Activated gamma-delta T cell (primary cell): ENCODE measurements around the gene EYA4.

ENCODE experiments used
- DNase-seq: peaks from one replicate; lab custom pipeline; 2025; lab: John Stamatoyannopoulos, UW

The EYA4 gene

DNA sequence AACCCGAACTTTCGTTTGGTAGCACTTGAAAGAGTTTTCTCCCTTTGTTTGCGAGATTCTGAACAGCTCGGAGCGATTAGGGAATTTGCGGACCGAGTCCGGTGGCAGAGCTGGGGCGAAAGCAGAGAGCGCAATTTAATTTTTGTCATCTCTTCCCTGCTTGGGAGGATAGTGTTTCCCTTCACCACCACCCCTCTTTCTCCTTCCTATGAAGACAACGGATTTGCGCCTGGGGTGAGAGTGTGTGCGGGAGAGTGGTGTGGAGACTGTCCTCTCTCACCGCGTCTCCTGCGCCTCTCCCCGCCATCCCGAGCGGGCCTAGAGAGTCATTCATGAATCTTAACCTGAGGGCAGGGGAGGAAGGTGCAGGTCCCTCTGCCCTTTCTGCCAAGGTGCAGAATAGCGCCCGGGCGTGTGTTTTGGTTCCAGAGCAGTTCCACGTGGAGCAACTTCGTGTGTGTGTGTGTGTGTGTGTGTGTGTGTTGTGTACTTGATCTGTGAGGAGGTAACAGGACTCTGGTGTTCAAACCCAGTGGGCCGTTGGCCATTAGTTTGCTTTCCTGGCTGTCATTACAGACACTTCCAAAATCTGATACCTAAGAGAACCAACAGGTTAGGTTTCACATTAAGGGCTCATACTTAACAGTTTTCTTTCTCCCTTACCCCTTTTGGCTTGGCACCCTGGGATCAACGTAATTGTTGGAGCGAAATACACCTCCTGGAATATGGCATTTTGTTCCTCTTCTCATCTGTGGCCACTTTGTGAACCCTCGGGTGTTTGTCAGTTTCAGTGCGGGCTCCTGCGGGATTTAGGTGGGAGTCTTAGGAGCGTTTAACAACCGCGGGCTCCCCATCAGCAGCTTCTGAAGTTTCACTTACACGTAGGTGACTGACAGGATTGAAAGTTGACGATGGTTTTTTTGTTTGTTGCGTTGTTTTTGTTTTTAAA lies 1.8 kb downstream of the EYA4 start:
- DNase-seq, result no peak

DNA sequence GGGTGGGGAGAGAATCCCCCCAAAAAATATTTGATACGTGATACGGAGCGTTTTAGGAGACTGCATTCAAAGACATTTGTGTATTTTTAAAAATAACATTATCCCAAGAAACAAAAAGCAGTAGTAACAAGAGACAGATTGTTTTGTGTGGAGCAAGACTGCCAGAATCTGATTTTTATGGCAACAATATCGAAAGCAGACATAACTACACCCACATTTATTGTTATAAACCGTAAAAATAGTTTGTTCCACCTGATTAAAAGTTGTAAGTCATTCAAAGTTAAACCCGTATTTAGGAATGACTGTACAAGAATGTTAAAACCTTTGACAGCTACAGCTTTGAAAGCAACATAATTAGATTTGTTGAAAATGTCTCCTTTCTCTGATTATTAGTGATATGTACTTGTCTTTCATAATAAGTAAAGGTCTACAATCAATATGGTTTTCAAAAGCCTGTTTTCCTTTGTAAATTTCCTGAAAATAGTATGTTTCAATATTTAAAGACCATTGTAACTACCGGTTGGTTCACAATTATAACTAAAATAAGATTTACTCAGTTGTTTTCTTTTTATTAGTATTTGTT lies 2.7 kb downstream of the EYA4 start:
- no peak for DNase-seq

DNA sequence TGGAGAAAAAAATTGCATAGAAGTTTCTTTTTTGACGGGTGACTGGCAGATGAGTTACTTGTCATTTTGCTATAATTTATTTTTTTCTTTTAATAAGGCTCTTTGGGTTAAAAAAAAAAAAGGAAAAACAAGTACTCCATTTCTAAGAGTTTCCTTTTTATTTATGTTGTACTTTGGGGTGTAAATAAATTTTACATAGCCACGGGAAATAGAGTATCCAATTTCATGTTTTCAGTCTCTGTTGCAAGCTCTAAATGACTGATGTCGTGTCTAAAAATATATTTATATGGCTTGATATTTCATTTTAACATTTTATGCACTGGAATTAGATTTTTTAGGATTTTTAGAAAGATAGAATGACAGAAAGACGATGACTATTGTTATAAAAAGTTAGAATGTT lies 3.4 kb downstream of the EYA4 start:
- no peak for DNase-seq

DNA sequence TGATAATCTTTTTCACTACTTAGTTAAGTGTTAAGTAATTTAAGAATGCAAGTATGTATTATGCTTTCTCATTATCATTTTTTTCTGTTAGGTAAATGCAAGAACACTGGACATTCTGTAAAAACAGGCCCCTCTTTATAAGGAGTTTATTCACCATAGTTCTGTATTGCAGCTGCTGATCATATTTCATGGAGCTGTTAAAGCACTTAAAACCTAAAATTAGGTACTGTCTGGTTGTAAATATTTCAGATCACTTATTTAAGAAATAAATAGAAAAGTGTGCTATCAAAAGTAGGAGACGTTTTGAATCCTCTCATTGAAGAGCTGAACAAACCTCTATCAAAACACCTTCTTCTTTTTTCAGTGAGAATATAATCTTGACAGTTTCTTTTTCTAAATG lies 3.9 kb downstream of the EYA4 start:
- DNase-seq, result no peak

DNA sequence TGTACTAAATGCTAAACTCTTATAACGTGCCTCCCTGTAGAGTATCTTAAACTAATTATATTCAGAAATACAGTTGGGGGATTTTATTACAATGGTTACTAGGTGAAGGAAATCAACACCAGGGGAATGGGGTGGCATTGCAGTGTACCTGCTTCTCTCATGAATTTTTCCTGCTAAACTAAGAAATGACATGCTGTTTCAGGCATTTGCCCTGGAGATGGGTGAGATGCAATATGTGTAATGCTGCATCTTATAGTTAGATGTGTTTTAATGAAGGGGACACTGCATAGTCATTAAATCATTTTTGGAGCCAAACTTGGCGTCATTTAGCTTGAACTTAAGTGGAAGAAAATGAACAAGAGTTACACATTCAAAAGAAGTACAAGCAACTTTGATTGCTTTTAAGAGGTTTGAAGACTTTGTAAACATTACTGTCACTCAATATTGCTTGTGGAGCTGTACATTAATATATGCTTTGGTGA lies 4.3 kb downstream of the EYA4 start:
- DNase-seq, result no peak

DNA sequence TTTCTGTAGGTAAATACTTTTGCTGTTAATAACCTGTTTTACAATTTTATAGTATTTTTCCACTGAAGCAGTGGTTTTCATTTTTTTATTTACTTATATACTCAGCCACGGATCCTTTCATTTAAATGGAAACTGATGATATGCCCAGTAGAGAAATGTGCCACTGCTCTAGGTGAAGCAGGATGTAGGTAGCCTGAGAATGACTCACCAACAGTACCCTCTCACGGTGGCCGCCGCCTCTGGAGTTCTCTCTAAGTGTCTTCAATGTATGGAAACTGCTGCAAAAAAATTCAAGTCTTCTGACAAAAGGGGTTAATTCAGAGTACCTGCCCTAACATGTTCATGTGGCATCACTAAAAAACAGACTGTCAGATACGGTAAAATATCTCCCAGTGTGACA lies 6.4 kb downstream of the EYA4 start:
- no peak for DNase-seq

DNA sequence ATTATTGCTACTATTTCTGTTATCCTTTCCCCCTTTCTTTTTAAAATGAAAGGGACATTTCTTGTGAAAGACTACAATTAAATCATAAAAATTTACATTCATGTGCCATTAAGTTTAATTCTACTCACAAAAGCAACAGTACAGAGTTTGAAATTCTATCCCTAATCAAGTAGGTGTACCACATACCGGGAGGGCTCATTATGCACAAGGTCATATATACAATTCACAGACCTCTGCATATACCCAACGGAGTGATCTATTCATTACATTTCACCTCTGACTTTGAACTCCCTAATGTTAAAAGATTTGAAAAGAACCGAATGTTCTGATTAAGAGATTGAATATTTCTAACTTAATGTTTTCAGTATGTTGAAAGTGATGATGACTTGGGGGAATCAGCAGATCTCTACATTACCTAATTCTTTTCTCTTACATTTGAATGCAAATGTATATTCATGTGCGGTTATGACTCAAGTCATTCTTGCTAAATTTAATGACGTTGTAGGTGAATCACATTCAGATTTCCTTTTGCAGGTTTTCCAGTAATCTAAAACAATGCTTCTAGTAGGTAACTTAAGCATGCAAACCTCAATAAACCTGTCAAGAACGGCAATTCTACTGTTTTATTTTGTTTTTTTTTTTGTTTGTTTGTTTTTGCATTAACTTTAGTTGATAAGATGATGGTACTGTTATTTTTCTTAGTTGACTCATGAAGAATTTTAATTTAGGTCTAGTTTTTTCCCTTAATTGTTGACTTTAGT lies 7.3 kb downstream of the EYA4 start:
- DNase-seq, result no peak

DNA sequence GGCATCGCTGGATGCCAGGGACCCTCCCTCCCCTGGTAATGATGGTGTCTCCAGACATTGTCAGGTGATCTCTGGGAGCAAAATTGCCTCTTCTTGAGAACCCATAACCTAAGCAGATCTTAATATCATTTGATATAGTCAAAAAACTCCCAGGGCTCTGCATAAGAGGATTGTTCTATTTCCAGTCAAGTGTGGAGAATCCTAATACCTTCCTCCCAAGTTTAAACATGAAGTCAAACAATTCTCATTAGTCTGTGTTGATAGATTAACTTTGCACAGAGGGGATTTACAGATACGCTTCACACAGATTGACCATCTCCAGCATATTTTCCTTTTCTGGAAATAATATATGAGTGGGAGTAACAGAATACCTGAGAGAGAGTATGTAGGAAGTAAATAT lies 10.5 kb downstream of the EYA4 start:
- no peak for DNase-seq

DNA sequence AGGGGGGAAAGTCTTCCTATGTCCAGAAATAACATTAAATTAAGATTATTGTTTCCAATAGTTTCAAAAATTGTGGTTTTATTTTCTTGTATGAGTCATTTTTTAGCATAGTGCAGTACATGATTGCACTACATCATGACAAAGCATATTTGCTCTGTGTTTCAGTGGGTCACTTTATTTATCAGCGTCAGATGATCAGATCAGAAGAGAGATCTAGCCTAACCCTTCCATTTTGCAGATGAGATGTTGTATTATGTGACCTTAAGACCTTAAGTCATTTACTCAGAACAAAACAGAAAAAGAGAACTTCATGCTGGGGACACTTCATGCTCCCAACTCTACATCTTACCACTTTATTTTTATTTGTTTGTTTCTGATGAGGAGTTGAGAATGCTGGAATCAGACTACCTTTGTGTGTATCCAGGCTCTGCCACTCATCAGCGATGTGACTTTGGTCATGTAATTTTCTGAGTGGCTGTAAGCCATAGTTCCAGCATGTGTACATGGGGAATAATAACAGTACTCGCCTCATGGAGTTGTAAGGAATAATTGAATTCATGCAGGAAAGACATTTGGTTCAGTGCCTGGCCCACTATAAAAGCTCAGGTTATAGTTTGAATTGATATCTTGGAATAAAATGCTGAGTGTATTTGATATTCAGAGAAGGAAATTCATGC lies 13.5 kb downstream of the EYA4 start:
- DNase-seq, result no peak

DNA sequence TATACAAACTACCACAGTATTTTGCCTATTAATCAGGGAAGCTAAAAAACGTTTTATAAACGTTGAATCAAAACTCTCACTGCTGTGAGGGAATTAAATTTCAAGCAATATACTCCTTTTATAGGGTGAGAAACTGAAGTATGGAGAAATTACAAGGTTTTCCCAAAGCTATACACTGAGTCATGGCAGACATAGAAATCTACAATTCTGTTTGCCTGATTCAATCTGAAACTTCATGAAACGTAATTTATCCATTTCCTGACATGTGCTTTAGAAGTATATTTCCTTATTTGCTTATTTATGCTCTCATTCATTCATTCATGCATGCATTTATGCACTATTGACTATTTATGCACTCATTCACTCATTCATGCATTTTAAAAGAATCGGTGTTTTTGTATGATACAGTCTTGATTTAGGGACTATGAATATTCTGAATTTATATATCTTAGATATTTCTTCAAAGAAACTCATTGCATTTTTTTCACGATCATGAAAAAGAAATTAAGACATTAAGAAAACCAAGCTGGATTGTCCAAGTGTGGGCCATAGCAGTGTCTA lies 16.5 kb downstream of the EYA4 start:
- no peak for DNase-seq

DNA sequence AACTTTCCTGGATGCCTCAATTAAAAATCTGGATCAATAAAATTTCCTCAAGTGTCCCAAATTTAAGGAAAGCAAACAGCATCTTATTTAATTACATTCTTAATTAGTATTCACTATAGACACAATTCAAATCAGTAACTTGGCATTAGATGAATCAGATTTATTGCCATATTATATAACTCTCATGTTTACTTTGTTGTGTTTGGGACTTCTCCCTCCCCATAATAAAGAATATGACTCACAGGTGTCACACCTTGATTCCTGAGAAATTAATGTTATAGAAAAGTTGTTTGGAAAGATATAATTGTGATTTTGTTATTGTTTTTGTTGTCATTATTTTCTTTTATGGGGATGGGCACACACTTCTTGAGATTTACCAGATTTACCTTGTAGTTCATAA lies 18.4 kb downstream of the EYA4 start:
- DNase-seq, result no peak

DNA sequence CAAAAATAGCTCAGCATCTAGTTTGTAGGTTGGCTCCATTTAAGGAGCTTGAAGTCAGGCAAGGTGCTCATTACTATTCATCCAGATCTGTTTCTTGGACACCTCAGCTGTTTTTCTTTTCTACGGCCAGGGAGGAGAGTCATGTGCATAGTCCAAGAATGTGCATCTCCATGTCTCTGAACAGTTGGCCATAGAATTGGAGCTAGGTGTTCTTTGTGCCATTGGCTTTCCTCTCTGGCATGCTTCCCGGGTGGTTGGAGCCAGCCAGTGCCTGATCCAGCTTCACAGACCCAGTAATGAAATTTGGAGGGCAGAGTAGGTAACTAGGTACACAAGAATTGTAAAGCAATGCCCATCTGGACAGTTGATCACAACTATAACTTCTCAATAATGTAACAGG lies 21.6 kb downstream of the EYA4 start:
- no peak for DNase-seq

DNA sequence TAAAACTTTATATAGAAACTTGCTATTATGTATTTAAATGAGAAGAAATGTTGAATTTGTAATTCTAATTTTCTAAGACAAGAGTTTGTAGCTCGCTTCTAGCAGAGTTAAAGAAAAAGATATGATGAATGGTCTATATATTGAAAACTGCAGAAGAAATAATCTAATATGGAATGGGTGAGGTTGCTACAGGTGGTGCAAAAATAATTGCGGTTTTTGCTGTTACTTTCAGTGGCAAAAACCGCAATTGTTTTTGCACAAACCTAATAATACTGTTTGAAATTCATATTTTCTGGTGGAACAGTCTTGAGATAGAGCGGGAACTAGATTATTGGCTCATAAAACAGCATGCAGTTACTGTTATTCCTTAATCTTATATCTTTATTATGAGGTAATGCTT lies 23.9 kb downstream of the EYA4 start:
- no peak for DNase-seq

DNA sequence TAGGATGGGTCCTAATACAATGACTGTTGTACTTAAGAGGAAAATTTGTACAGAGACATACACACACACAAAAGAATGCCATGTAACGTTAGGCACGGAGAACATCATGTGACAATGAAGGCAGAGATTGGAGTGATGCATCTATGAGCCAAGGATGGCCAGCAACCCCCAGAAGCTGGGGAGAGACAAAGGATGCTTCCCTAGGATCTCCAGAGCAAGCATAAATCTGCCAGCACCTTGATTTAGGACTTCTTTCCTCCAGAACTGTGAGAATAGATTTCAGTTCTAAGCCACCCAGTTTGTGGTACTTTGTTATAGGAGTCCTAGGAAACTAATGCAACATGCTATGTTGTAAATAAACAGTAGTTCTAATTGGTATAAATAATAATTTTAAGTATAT lies 25.0 kb downstream of the EYA4 start:
- no peak for DNase-seq

DNA sequence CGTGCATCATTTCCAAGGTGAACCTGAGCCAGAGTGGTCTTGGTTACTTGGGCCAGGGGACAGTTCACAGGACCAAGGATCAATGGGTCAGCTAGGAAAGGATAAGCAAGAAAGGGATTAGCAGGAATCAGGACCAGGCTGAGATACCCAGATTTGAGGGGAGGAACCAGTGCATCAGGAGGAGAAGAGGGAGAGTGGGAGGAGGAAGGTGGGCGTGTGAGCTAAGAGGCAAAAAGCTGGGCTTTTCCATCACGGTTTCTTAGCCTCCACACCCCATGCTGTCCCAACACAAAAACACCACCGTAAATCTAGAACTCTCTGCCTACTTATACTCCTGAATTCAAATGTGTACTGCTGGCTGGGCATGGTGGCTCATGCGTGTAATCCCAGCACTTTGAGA lies 27.5 kb downstream of the EYA4 start:
- DNase-seq, result no peak

DNA sequence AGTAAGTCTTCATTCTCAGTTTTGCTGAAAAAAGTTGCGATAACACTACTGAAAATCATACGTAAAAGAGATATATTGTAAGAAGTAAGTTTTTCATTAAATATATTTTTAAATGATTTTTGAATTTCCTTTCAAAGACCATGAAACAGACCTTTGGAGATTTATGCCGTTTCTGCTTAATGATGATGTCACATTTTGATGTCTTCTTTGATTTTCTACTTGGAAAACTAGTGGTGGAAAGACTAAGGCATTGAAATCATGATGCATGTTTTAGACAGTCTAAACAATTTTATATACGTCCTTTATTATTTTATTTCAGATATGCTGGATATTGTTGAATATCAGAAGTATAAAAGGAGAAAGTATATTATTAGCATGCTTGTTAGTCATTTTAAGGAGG lies 33.7 kb downstream of the EYA4 start:
- no peak for DNase-seq

DNA sequence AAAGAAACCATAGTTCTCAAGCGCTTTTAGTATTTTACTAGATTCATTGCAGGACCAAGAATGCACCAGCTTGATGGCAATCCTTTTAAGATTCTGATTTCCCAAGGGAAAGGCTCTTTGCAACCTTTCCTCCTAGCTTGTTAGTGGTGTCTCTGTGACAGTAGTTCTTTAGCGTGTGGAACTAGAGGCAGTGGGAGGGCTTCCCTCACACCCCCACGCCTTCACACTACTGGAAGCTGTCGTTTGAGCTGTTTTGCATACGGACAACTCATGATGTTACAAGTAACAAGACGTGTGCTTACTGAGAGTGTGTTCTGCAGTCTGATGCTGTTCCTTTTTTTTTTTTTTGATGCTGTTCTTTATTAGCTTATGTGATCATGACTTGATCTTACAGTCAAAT lies 34.1 kb downstream of the EYA4 start:
- no peak for DNase-seq

DNA sequence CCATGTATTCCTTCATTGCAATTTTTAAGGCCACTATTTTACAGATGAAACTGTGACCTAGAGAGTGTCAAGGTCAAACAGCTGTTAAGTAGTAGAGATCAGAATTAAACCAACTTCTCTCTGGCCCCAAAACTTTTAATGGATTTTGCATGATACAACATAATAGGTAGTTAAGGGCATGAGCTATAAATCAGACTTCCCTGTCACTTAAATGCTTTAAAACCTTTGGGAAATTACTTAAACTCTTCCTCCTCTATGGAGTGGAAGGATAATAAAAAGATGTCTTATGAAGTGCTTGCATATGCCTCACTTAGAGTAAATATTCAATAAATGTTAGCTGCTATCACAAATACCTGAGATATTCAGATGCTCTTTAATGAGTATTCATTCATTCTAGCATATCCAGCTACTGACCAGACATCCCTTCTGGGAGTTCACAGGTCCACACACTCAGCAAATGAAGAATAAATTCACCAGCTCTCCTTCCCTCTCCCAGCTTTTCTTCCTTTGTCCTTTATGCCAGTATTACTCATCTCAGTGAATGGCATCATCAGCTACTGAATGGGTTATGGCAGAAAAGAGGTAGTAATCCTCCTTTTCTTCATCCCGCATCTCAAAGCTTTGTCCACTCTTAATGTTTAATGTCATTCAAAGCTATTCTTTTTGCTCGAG lies 36.2 kb downstream of the EYA4 start:
- DNase-seq, result no peak

DNA sequence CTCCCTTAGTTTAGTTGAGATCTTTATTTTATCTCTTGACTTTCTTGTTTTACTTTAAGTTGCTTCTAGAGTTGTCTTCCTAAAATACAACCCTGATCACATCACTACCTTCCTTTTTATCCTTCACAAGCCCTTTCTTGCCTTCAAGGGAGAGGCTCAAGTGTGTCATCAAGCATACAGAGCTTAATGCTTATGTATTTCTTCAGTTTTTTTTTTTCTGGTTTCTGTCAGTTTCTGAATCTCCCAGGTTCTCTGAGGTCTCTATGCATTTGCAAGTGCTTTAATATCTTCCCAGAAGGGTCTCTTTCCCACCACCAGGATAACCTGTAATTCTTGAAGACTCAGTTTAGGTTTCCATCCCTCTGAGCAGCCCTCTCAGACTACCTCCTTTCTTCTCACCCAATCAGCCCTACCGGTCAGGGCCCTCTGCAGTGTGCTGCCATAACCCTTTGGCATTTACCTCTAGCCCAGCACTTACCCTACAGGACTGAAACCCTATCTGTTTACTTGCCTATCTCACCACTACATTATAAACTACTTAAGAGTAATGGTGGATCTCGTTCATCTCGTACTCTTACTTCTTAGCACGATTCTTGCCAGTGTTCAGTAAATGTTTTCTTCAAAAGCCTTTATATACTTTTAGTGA lies 36.9 kb downstream of the EYA4 start:
- no peak for DNase-seq

DNA sequence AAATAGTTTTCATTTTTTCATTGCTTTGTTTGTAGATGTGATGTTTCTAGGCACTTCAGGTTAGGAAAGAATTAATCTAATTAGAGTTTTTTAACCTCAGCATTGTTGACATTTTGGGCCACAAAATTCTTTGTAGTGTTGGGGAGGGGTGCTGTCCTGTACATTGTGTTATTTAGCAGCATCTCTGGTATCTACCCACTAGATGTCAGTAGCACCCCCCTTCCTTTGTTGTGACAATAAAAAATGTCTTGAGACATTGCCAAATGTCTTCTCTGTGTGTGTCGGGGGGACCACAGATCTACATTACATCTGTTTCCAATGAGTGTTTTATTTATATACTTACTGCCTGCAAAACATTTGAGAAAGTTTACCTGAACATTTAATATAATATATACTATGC lies 45.6 kb downstream of the EYA4 start:
- no peak for DNase-seq

DNA sequence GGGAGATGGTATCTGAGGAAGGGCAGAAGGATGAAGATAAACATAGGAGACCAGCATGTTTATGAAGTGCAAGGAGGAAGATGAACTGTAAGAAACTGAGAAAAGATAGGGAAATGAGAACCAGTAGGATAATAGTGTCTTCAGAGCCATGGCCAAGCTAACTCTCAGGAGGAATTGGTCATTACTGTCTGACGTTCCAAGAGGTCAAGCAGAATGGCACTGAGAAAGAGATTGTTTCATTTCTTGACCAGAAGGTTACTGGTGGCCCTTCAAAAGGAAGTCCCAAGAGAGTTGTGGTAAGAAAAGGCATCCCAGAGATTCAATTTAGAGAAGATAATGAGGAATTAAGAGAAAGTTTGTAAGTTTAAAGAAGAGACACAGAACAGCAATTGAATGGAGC lies 47.5 kb downstream of the EYA4 start:
- no peak for DNase-seq
